ENCODE results near the gene DBI.

- no peak for TF ChIP-seq CTCF (IDR thresholded peaks at IDR 0.05)
- no peak for TF ChIP-seq POLR2A (IDR thresholded peaks at IDR 0.05)
Observed at GRCh38 chr2:119416299-119416923, 49.6 kb downstream of the DBI start.

Measured in heart left ventricle (tissue), 13 donors.